DND-41 (cell line): ENCODE results near the gene DLGAP1.

Experiments used
- CTCF ChIP-seq: IDR thresholded peaks from 2 replicates; pipeline ENCODE4 v1.5.1; 2012; ENCODE audit warnings: borderline replicate concordance, low read length, moderate library complexity, mild to moderate bottlenecking; ENCODE audit not compliant: poor library complexity, severe bottlenecking; ENCODE audit errors: extremely low read depth
- EZH2 ChIP-seq: IDR thresholded peaks from 3 replicates; pipeline ENCODE4 v1.6.1; 2012; ENCODE audit warnings: borderline replicate concordance, low read depth, mild to moderate bottlenecking, moderate library complexity, low read length, inconsistent platforms; ENCODE audit not compliant: severe bottlenecking

- TF ChIP-seq CTCF: peak; percentile 78
- TF ChIP-seq EZH2: no peak
These were observed 869.2 kb downstream of the DLGAP1 start for GRCh38 chr18:3585656-3586509.
